SH-SY5Y (cell line): ENCODE measurements around the gene CORO2B.

Source experiments
- GATA2 ChIP-seq: IDR thresholded peaks from 2 replicates; pipeline ENCODE4 v1.6.1; 2011; ENCODE audit warnings: mild to moderate bottlenecking, low read depth, low read length
- GATA3 ChIP-seq: IDR thresholded peaks from 2 replicates; pipeline ENCODE4 v1.6.1; 2011; ENCODE audit warnings: low read depth, mild to moderate bottlenecking, low read length, moderate library complexity

DNA sequence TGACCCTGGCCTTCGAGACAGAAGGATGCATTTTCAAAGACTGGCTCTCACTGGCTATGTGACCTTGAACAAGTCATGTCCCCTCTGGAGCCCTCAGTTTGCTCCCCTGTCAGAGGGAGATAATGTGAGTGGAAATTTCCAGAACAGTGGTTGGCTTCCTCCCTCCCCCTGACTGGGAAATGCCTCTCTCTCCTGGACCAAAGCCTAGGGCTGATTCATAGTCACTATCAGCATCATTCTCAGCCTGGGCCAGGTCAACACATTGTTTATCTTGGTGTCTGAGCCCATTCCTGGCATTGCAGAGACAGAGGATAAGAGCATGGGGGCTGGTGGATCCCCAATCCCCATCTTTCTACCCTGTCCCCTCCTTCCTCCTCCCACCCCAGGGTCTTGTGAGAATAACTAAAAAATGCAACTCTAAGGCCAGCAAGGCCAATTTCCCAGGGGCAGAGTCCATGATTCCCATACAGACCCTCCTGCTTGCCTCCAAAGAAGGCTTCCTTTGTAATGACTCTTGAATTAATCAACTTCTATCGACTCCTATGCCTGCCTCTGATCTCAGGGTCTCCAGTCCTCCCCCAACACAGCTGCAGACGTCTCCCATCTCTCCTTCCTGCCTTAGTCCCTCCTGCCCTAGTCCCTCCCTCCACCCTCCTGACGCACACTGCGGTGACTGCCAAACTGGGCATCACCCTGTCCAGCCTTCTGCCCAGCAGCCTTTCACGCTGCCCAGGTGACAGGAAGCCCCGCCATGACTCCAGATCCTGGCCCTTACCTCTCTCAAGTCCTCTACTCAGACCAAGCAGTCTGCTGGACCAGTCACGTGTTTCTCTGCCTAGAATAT lies 35.4 kb upstream of the CORO2B start:
- no peak for TF ChIP-seq GATA3
- no peak for TF ChIP-seq GATA2
